Endothelial cell of hepatic sinusoid (primary cell): ENCODE data around the gene CCNL1.

Experiments
- in situ Hi-C: cut with HindIII; loops from 2 replicates; pipeline ENCODE4 v1.10.0; 2017; ENCODE audit warnings: low sequenced_read_pairs

Gene CCNL1

GRCh38 chr3:157127831-157128767, 31.8 kb downstream of the CCNL1 start:
- in situ Hi-C loops: loop anchor here (10.0 kb wide), 1 partner anchor 583 kb away; no protein-coding TSS in a partner anchor

DNA sequence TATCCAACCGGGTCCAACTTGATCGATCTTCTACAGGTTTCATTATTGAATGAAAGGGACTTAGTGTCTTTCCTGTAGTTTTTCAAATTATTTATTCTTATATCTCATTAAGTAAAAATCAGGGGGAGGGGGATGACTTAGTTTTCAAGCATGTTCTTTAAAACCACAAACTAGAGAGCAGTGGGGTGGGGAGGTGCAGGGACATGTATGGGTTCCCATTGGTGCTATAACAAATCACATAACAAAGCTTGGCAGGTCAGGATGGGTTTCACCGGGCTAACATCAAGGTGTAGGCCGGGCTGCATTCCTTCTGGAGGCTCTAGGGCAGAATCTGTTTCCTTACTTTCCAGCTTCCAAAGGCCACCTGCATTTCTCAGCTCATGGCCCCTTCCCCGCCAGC, 32.7 kb downstream of the CCNL1 start:
- in situ Hi-C loops: loop anchor here (10.0 kb wide), 1 partner anchor 582 kb away; no protein-coding TSS in a partner anchor

GRCh38 chr3:157126365-157126764, 33.6 kb downstream of the CCNL1 start:
- in situ Hi-C loops: loop anchor here (10.0 kb wide), 1 partner anchor 582 kb away; no protein-coding TSS in a partner anchor

GRCh38 chr3:157125101-157125500, 34.8 kb downstream of the CCNL1 start:
- in situ Hi-C loops: loop anchor here (10.0 kb wide), 1 partner anchor 580 kb away; no protein-coding TSS in a partner anchor

DNA sequence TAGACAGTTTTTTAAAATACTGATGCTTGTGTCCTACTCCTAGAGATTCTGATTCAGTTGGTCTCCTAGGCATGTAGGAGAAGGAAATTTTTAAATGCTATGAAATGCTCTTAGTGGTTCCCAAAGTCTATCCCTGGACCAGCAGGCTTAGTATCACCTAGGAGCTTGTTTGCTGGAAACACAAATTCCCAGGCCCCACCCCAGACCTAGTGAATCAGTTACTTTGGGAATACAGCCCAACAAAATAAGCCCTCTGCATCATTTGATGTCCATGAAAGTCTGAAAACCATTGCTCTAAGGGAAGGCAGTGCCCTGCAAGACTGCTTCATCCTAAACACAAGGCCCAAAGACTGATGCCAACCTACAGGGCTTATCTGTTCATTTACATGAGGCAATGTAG, 36.3 kb downstream of the CCNL1 start:
- in situ Hi-C loops: loop anchor here (10.0 kb wide), 1 partner anchor 579 kb away; no protein-coding TSS in a partner anchor

- in situ Hi-C loops: loop anchor here (10.0 kb wide), 1 partner anchor 578 kb away; no protein-coding TSS in a partner anchor
Observed at GRCh38 chr3:157122832-157123427, 37.0 kb downstream of the CCNL1 start.

DNA sequence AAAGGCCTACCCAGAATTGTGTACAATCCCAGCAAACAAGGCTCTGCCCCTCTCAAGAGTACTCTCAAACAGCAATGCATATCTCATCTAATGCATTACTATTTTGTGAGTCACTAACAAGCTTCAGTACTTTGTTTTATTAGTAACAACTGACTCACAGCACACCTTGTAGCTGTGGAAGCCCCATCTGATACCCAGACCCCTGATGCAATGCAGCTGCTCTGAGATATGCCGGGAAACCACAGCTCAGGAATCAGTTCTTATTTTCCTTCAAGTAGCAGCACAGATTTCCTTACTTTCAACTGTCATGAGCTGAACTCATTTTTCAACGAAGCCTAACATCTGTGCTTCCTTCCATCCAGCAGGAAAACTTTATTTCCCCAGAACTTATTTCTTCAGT, 37.8 kb downstream of the CCNL1 start:
- in situ Hi-C loops: loop anchor here (10.0 kb wide), 1 partner anchor 577 kb away; no protein-coding TSS in a partner anchor

DNA sequence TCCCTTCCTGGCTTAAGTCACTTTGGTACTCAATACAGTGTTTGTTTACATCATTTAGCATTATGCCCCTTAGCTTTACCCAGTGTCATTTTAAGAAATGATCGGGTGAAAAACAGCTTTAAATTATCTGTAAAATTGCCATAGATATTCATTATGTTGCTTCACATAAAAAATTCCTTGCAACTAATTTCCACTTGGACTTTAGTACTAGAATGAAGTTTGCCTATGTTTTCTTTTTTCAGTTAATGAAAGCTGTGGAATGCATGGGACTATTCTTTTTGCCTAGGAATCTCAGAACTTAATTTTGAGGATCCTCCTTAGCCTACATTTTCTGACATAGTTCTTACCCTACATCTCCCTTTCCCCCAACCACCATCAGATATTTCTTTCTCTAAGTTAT, 38.4 kb downstream of the CCNL1 start:
- in situ Hi-C loops: loop anchor here (10.0 kb wide), 1 partner anchor 577 kb away; no protein-coding TSS in a partner anchor

- in situ Hi-C loops: loop anchor here (10.0 kb wide), 1 partner anchor 575 kb away; no protein-coding TSS in a partner anchor
Observed at GRCh38 chr3:157120071-157120892, 39.7 kb downstream of the CCNL1 start.

DNA sequence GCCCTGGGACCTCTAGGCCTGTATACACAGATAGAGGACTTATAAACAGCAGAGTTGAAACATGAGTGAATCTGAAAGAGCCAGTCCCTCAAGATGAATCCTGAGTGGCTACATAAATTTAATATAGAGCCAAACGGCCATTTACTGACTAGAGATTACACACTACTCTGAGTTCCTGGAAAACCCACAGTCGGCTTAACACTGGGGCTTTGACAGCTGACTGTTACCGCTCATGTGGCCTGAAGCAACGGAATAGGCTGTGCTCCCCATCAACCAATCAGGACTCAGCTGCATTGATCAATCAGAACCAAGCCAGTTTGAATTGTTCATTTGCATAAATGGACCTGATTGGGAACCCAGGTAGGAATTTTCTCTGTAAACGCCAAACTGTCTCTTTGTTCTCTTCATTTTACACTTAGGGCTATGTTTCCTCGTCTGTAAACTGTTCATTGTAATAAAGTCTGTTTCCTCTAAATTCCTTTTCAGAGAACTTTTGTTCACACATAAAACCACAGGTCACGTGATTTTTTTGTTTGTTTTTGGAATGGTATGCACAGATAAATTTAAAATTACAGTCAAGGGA, 40.5 kb downstream of the CCNL1 start:
- in situ Hi-C loops: no loop called here

DNA sequence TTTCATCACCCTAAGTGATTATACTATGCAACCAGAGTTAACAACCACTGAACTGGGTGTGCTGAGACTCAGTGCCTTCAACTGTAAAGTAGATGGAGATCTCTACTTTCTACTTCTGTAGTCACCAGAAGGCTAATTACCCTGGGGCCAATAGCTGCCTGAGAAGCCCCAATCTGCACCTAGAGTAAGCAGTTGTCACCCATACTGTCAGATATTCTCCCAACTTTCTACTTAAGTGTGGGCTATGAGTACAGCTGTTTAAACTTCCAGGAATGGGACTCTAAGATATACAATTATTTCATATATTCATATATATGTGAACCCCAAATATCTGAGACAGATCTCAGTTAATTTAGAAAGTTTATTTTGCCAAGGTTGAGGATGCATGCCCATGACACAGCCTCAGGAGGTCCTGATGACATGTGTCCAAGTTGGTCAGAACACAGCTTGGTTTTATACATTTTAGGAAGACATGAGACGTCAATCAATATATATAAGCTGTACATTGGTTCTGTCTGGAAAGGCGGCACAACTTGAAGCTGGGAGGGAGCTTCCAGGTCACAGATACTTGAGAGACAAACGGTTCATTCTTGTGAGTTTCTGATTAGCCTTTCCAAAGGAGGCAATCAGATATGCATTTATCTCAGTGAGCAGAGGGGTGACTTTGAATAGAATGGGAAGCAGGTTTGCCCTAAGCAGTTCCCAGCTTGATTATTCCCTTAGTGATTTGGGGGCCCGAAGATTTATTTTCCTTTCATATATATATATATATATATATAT, 41.9 kb downstream of the CCNL1 start:
- in situ Hi-C loops: no loop called here

DNA sequence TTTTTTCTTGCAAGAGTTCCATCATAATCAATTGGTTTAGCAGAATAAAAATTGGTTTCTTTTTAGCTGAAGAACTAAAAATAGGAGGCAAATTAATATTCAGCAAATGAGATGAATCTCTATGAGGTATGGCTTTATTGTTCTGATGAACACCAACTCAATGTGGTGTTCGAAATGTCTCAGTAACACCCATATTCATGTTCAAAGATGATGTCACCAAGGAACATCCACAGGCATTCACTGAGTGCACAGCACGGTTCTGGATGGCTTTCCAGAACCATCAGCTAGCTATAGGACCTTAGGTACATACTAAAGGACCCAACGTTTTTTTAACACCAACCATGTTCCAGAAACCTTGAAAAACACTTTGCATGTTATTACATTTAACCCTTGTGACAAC, 42.7 kb downstream of the CCNL1 start:
- in situ Hi-C loops: no loop called here

DNA sequence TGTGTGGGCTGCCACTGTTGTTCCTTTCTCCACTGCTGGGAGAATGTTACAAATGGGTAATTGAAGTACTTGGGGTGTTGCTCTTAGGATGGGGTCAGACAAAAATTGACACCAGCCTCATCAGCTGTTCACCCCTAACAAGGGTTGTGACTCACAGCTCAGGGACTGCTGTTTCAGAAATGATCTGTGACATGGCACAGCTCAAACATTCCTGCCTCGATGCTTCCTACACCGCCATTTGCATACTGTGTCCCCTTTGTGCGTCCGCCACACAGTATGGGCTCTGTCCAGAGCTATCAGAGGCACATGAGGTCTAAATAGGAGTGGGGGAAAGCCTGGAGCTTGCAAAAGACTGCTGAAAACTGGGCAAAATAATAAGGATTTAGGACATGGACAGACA, 43.9 kb downstream of the CCNL1 start:
- in situ Hi-C loops: no loop called here

- in situ Hi-C loops: no loop called here
Observed at GRCh38 chr3:157115069-157116006, 44.6 kb downstream of the CCNL1 start.

- in situ Hi-C loops: no loop called here
Observed at GRCh38 chr3:157113832-157114505, 46.0 kb downstream of the CCNL1 start.

DNA sequence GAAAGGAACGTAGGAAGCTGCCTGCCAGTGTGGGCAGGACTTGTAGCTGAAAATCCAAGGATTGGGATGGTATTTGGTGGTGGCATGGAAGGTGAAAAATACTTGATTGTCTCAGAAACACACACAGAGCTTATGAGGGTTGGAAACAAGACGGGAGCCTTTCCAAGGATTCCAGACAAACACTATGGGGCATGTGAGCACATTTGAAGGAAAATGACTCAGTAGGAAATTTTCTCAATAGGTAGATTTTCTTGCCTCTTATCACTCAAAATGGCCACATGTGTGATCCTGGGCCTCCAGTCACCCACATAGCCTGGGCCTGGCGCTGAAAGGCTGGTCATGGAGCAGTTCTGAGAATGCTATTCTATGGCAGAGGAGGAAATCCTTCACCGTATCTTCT, 47.4 kb downstream of the CCNL1 start:
- in situ Hi-C loops: no loop called here

DNA sequence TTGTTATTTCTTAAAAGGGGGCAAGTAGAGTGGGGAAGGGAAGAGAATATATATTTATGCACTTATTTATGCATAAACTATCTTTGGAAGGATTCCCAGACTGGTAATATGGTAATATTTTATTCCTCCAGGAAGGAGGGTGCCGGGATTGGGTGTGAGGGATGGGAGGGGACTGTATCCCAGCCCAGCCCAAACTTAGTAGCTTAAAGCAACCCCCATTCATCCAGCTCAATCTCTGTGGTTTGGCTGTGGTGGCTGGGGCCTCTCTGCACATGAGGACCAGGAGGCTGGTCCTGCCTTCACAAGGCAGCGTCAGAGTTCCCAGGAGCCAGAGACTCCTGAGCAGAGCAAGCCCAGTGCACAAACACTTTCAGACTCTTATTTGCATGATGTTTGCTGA, 48.4 kb downstream of the CCNL1 start:
- in situ Hi-C loops: no loop called here

DNA sequence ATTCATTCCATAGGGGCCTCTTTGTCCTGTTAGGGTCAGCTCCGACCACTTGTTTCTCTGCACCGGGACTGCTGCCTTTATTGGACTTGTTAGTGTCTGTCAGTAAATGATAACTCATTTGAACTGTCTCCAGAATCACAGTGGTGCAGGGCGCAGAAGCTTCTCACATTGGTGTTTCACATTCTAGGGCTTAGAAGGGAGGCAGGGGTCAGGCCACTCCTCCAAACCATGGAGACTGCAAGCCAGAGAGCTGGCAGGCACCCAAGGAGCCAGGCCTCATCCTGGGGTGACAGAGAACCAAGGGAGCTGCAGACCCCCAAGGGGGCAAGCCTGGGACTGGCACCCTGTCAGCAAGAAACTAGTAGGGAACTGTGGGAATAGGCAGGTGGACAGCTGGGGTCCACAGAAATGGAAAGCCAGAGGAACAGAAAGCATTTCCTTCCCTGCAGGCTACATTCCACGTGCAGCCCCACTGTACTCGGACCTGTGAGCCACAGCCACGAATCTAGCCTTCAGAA, 49.1 kb downstream of the CCNL1 start:
- in situ Hi-C loops: no loop called here
